GM18861 (cell line): ENCODE results near the gene CRYGN.

Experiments
- ATAC-seq: cut with Tn5 transposase; IDR thresholded peaks from one replicate; pipeline ENCODE4 v1.9.1; 2021; ENCODE audit not compliant: unreplicated experiment

Gene CRYGN, protein sequence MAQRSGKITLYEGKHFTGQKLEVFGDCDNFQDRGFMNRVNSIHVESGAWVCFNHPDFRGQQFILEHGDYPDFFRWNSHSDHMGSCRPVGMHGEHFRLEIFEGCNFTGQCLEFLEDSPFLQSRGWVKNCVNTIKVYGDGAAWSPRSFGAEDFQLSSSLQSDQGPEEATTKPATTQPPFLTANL

DNA sequence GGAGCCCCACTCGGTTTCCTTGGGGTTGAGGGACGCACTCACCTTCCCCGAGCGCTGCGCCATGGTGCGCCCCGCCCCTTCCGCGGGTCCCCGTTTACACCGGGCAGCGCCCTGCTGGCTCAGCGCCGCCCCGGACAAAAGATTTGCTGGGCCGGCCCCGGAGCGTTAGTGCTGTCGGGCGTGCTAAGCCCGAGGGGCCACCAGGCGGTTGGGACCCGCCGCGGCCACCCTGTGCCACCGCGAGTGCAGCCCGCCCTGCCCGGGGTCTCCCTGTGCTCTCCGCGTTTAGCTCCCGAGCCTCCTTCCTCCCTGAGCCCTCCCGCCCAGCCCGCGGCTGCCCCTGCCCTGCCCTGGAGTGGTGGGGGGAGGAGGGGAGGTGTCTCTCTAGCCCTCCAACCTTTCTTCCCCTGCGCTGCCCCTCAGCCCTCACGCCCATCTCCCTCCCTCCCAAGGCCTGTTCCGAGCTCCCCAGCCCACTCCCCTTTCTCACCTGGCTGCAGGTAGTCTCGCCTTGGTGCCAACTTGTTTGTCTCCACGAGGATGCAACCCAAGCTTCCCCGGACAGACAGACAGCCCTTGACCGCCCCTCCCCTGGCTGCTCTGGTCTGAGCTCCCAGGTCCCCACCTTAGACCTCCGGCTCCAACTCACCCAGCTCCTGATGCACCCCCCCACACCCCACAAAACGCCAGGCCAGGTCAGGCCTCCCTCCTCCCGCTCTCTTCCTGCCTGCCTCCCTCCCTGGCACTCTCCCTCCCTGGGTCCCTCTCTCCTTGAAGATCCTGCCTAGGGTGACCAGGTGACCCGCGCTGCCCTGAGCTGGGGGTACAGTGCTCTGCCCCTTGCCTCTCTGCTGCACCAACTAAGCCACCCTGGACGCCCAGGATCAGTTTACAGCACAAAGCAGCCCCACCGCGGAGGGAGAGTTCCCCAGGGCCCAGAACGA is at the start of gene CRYGN:
Gene CRYGN (minus strand): TSS at position 287 of the 944 bp plus-strand sequence. CDS start 224 bp downstream, at position 63.
- no peak for ATAC-seq

DNA sequence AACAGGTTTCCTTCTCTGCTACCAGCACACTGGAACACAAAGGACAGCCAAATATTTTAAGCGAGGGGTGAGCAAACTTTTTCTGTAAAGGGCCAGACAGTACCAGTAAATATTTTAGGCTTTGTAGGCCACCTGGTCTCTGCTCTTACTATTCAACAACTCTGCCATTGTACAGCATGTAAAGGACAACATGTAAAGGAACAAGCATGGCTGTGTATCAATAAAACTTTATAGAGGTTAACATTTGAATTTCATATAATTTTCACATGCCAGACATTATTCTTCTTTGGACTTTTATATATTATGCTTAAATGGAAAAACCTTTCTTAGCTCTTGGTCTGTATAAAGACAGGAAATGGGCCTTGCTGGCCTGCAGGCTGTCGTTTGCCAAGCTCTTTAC is 49.6 kb upstream of the CRYGN start:
- ATAC-seq: no peak

DNA sequence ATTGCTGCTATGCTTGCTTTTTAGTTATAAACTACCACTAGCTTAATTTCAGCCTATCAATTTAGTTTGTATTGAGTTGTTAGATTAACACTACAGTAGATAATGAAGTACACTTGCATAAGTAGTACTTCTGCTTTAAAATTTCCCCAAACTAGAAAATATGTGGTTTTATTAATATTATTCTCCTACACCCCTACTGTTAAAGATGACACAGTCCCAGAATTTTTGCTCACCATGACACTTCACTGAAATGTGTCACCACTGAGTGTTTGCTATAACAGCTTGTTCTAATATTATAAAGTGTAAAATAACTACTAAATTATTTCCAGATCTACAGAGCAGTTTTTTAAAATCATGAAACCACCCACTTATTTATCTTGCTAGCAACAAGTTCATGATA is 48.2 kb upstream of the CRYGN start:
- no peak for ATAC-seq

DNA sequence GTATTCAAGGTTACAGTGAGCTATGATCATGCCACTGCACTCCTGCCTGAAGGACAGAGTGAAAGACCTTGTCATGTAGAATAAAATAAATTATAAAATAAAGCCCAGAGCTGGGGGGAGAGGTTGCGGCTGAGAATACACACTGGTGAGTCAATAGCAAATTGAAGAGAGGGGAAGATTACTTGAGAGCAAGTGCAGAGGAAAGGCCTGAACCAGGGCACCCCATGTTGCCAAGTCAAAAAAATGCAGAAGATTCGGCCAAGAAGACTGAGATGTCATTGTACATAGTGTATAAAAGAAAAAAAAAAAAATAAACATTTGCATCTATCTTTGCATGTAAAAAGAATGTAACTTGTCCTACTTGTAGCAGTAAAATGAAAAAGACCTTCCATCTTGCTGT is 47.3 kb upstream of the CRYGN start:
- no peak for ATAC-seq

DNA sequence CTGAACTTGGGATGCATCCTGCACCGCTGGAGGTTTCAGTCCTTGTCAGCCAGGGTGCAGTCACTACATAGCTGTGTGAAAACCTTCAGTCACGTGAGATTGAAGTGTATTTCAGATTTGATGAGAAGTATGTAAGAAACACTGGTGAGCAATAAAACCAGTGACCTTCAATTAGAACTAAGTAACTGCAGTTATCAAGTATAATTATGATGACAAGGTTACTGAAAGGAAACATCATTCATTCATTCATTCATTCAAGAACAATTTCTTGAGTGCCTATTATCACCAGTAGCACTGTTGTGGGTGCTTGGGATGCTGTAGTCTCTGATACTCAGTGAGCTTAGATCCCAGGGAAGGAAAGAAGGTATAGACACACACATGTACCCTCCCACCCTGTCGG is 46.1 kb upstream of the CRYGN start:
- ATAC-seq: no peak

DNA sequence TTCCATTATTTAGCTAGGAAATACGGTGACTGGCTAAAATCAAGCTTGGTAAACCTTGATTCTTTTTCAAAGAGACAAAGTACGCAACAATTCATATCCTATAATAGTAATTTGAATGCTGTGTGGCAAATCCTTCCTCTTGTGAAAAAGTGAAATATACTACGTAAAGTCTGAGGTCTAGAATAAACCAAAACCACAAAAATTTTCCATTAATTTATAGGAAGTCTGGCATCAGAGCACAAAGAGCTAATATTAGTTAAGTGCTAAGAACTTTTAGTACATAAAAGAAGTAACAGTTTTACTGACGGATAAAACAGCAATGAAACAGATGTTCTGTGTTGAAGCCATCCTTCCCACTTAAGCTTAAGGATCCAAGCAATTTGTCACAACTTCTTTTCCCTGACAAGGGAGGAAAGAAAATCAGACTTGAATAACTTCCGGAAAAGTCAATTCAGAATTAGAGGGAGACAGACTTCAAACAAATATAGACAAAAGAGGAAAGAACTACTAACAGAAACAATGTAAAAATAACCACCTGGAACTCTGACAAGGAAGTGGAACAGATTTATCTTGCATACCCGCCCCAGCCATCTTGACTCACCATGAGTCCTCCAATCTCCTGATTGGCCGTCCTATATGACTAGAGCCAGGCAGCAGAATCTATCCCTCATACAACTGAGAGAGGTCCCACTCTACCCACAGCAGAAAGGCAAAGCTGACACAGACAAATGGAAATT is 45.2 kb upstream of the CRYGN start:
- no peak for ATAC-seq

DNA sequence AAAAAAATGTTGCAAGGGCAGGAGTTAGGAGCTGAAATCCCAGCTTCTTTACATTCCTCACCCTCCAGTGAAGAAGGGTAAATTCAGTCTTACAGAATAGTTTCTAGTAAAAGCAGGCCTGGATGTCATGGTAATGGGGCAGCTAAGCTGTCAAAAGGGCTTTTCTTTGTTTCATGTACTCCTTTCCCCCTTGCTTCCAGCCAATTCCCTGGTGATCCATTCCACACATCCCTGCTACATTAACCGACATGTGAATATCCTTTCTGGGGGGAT is 43.7 kb upstream of the CRYGN start:
- no peak for ATAC-seq

DNA sequence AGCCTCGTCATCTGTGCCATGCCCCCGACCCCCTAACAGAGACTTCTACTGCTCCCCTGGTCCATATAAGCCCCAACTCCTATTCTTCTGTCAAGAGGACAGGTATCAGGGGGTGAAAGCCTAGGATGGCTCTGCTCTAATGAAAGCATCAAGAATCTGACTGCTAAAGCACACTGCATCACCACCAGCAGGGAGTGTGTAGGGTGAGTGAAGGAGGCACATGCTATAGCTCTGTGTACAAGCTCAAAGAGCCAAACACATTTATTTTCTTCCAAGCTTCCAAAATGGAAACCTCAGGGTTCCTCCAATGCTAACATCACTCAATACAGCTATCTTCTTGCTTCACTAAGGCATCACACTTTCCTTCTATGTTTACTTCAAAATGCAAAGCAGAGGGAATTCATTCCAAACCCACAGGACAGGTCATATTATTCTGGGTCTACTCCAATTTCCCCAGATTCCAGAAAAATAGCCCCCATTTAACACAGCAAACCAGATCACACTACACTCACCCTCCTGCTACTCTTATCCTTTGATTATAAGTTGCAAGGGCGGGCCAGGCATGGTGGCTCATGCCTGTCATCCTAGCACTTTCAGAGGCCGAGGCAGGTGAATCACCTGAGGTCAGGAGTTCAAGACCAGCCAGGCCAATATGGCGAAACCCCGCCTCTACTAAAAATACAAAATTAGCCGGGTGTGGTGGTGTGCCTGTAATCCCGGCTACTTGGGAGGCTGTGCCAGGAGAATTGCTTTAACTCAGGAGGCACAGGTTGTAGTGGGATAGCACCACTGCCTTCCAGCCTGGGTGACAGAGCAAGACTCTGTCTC is 43.2 kb upstream of the CRYGN start:
- no peak for ATAC-seq

DNA sequence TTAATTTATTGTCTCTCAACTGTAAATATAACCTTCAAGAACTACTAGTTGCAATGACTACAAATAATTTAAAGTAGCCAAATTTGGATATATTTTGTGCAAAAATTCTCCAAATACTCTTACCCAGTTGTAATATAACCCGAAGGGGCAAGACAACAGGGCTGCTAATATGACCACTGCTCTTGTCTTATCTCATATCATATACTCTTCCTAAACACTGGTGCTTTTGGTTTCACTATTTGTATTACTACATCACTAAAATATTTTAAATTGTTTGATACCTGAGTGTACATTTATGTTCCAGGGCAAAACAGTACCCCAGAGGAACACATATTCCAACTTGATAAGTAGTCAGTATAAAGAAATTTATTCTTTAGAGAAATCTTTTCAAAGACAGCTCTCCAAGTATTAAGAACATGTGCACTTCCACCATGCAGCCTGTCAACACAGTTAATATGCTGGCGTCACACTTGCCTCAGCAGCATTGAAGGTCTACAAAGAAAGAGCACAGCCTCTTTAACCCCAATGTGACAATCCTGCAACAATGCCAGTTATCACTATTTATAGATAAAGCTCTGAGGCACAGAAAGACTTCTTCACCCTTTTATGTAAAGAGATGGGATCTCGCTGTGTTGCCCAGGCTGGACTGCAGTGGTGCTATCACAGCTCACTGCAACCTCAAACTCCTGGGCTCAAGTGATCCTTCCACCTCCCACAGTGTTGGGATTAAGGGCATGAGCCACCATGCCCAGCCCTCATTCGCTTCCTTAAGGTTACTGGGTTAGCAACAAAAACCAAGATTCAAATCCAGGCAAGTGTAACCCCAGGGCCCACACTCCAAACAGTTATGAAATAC is 41.9 kb upstream of the CRYGN start:
- ATAC-seq: no peak

DNA sequence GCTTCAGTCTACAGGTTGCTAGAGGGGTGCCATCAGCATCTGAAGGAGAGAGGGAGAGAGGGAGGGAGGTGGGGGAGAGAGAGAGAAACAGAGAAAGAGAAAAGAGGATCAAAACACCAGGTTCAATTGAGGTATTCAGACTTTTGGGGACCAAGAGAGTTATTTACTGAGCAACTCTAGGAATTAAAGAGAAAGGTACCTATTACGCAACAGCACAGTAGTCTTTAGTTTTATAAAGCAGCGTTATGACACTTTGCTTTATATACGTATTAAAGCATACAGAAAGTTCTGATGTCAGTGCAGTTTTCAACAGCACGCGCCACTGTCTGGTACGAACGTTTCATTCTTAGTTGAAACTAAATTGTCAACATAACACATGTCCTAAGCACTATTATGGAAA is 37.9 kb upstream of the CRYGN start:
- no peak for ATAC-seq

DNA sequence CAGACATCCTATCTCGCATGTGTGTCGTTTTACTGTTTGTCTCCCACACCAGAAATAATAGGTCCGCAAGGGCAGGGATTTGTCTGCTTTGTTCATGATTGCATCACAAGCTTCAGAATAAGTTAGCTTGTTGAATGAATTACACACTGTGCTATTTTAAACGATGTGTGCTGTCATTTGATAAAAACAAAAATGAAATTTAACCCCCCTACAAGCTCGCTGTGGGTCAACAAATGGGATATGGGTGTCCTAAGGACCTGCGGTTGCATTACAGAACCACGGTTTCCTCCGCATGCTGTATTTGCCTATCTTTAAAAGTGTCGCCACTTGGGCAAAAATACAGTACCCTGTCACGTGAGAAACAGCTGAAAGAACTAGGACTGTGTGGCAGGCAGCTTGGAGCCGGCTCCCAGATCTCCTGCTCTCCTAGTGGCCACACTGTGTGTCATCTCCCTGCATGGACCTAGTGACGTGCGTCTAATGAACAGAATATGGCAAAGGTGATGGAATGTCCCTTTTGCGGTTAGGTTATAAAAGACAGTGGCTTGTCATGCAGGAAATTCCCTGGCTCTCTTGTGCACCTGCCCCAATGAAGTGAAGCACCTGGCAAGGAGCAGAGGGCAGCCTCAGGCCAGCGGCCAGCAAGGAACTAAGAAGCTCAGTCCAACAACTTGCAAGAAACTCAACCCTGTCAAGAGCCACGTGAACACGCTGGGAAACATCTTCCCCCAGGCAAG is 32.9 kb upstream of the CRYGN start:
- ATAC-seq: peak; percentile 34

DNA sequence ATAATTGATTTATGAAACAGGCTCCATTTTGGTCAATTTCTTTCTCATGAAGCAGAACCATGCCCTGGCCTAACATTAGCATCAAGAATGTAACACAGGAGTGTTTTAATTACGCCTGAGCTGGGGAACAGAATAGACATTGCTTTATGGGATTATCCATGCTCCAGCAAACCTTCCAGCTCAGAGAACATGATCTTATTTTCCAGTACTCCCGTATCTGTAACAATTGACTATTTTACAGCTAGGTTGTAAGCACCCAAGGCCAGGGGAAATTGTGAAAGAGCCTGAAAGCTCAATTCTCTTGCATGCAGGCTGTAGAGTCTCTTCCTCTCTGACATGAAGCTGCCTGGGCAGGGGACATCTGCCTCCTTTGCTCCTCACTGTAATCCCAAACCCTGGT is 30.8 kb upstream of the CRYGN start:
- no peak for ATAC-seq

DNA sequence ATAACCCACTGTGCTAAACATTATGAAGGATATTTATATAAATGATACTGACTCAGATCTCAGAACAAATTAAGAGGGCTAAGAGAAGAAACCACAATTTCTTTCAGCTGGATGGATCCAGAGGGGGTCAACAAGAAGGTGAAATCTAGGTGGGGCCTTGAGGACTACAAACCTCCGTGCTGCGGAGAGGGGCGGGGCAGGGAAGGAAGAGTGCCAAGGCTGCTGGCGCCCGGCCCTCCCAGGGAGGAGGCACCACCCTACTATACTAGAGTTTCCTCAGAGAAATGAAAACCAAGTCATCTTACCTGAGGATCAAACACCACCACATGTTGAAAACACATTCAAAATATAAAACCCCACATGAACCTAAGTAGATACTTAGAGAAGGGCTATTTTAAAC is 29.3 kb upstream of the CRYGN start:
- no peak for ATAC-seq

DNA sequence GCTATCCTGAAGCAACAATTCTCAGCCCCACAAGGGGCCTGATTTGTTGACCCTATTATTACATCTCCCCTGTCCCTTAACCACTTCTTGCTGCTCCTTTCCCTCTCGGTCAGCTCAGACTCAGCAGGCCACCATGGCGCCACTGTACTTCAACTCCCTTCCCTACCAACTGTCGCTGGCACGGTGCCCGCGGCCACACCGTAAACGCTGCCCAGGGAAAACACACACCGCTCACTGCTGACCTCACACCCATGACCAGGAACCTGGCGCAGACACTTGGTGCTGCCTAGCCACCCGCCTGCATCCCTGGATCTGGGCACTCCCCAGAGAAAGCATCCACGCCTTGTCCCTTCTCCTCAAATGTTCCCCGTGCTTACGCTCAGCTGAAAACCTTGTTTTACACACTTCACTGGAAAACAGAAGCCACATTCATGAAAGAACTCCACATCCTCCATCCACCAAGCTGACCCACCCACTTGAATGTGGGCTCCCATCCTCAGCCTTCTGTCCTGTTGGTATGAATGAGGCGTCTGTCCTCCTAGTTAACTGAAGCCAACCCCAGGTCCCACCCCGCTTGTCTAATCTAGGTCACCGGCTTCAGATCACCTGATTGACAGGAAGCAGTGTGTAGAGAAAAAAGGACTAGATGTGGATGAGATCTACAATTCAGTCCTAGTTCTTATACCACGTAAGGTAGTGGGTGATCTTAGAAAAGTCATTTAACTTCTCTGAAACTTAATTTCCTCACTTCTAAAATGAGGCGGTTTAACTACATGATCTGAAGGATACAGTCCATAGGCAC is 28.5 kb upstream of the CRYGN start:
- ATAC-seq: no peak

DNA sequence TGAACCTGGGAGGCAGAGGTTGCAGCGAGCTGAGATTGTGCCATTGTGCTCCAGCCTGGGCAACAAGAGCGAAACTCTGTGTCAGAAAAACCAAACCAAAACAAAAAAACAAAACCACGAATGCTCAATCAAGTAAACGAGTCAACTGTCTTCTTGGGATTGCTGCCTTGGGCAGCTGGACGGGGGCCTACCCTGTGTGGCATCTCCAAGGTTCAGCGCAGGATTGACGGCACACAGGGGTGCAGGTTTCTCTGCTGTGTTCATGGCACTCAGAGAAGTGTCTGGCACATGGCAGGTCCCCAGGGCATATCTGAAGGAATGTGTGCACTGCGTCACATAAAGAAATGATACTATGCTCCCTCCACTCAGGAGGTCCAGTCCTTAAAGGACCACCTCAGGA is 25.2 kb upstream of the CRYGN start:
- no peak for ATAC-seq

DNA sequence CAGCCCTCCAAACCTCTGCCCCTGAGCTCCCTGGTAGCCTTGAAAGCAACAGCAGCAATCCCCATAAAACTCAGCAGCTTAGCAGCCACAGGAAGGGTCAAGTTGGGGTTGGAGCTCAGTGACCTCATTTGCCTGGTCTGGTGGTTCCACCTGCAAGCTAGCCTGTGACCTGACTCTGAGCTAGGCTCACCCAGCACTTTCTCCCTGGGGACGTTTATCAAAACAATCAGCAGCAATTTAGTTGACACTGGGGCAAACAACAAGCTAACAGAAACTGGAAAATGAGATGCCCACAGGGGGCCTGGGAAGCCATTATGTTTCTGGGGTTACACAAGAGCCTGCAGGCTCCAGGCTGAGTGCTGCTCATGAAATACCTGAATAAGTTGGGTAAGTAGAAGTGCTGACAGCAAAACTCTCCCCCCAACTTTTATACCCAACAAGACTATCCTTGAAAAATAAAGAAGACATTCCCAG is 22.4 kb upstream of the CRYGN start:
- no peak for ATAC-seq

DNA sequence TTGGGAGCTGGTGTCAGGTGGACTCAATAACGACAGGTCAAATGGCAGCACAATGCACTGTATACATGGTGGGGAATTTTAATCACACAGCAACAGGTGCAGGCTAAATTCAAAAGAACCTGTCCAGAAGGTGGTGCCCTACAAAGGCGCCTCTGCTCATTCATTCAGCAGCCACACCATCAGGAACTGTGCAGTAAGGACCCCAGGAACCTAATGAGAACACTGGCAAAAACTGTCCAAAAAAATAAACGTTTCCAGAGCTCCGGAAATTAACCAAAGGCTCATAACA is 21.9 kb upstream of the CRYGN start:
- no peak for ATAC-seq

DNA sequence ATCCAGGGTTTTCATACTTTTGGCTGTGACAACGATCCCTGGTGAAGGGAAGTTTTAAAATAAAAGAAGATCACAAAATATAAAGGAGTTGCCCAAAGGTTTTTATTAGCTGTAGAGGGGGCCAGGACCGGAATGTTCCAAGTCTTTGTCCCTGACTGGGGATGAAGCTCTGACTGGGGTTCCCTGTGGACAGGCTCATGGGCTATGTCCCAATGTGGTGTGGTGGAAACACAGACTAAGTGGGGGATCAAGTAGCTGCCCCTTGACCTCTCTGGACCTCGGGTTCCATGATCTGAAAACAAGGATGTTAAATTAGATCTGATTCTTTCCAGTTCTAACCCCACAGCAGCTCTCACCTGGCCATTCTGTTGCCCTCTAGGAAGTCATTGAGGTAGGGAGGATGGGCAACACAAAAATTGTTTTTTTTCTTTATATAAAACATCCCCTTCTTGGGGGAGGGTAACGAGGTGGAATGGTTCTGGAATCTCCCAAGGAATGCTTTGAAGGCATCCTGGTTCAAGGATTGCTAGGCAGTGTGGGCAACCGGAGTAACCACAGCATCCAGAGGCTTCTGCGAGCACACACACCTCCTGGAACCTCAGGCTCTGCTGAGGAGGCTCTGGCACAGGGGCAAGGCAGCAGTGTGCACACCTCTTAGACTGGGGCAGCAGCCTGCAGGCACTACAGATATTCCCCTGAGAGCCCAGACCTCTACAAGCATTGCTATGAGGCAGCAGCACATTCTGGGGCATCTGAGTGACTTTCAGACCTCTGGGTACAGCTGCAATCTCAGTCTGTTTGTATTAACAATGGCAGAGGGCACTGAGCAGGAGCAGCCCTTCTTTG is 21.4 kb upstream of the CRYGN start:
- ATAC-seq: no peak
